Measurements from ENCODE around the gene VPS13D. TPM values are rescaled to one million over a fixed set of nuclear protein-coding genes. Genes with fewer than 3 reads are reported as not detected.

VPS13D gene
- polyA plus RNA-seq, 3 donors: 3.6 to 20.2 (median 5.1) TPM

DNA sequence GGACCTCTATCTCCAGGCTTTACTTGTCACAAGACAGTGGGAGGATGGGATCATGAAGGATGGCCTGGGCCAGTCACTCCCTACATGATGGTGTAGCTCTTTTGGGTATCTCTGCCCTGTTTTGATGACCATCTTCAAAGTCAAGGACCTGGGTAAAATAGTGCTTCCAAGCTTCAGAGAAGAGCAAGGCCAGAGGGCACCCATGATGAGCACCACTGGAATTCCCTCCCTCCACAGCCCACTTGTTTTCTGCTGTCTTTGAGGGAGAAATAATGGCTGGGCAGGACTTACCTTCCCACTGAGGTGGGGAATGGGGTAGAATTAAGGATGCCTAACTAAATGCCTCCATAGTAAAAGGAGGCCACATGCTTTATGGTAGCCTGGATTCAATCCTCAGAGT, 222.4 kb downstream of the VPS13D start:
- Mint-ChIP-seq H3K4me1 (peaks cover 11% of the 10 kb centered on the region), H3K36me3 (peaks cover 50 to 55% of the 10 kb centered on the region in 2 donors), H3K27ac (no peak overlapping the region)

DNA sequence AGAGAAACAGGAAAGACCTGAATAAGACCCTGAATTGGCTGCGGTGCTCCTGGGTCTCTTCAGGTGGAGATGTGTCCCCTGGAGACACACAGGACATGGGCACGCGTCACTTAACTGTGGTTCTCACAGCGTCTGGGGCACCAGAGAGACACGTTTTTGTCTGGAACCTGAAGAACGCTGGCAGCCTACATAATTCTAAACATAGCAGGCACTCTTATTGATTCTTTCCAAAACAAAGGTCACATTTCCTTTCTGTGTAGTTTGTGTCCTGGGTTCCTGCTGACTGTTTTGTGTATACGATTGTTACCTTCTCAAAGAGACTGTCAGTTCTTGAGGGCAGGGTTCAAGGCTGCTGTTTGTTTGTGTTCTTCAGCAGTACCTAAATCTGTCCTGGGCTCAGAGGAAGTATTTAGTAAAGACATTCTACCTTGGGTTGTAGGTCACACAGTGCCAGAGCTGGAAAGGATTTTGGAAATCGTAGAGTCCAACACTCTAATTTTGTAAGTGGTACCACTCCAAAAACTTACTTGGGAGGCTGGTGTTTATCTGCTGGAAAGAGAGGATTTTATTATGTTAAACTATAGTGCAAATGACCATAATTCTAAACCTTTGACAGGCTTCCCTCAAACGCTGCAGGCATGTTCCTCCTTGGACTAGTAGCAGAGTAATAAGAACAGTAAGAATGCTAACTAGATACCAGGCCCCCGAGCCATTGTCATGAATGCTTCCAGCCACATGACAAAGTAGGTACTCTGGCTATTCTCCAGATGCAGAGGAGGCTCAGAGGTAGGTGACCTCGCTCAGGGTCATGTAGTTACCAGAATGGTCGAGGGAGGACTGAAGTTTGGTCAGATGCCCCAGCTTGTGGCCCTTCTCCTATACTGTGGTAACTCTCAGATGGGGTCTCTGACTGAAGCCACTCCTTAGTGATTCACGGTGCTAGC, 223.8 kb downstream of the VPS13D start:
- no peak overlapping the region for H3K27ac ChIP-seq (ENCODE audit: low read depth in 1 of 2, low read length in 2 of 2)
- H3K4me3 Mint-ChIP-seq: no peak overlapping the region
- H3K9me3 Mint-ChIP-seq: no peaks in the 10 kb centered on the region

More for the DNA sequence above, 222.4 kb downstream of the VPS13D start:
- no peak for DNase-seq
- Mint-ChIP-seq H3K27me3 (ENCODE audit: low read depth in 3 of 3) (peaks cover 0 to 4% (median 0%) of the 10 kb centered on the region in 3 donors), H3K4me3 (no peak overlapping the region), H3K9me3 (no peaks in the 10 kb centered on the region)
- TF ChIP-seq, protein P1, sequence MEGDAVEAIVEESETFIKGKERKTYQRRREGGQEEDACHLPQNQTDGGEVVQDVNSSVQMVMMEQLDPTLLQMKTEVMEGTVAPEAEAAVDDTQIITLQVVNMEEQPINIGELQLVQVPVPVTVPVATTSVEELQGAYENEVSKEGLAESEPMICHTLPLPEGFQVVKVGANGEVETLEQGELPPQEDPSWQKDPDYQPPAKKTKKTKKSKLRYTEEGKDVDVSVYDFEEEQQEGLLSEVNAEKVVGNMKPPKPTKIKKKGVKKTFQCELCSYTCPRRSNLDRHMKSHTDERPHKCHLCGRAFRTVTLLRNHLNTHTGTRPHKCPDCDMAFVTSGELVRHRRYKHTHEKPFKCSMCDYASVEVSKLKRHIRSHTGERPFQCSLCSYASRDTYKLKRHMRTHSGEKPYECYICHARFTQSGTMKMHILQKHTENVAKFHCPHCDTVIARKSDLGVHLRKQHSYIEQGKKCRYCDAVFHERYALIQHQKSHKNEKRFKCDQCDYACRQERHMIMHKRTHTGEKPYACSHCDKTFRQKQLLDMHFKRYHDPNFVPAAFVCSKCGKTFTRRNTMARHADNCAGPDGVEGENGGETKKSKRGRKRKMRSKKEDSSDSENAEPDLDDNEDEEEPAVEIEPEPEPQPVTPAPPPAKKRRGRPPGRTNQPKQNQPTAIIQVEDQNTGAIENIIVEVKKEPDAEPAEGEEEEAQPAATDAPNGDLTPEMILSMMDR (IDR thresholded peaks at IDR 0.05): no peak
- Histone ChIP-seq H3K79me2 (ENCODE audit: insufficient read depth, low read length) (no peaks in the 10 kb centered on the region), H3K9ac (ENCODE audit: insufficient read depth, low read length, poor library complexity, severe bottlenecking) (no peak overlapping the region), H3K36me3 (replicated peaks in 1 of 2; ENCODE audit: control insufficient read depth in 1 of 2, insufficient read depth in 2 of 2, low read length in 2 of 2) (peaks cover 17 to 87% of the 10 kb centered on the region in 2 donors), H4K20me1 (ENCODE audit: insufficient read depth, low read length) (peaks cover 6% of the 10 kb centered on the region), H3K4me3 (replicated peaks in 1 of 3; ENCODE audit: low read depth in 2 of 3, low read length in 3 of 3) (no peak overlapping the region), H3K4me1 (ENCODE audit: control insufficient read depth in 1 of 2, insufficient read depth in 2 of 2, low read length in 2 of 2) (no peaks in the 10 kb centered on the region), H2AFZ (ENCODE audit: insufficient read depth, low read depth, low read length, poor library complexity, severe bottlenecking) (no peak overlapping the region), H3K27me3 (ENCODE audit: control insufficient read depth in 2 of 2, insufficient read depth in 2 of 2, low read length in 2 of 2) (no peaks in the 10 kb centered on the region), H3K4me2 (replicated peaks; ENCODE audit: extremely low read depth, low read length, poor library complexity, severe bottlenecking) (no peak overlapping the region), H3K9me3 (replicated peaks in 1 of 2; ENCODE audit: control insufficient read depth in 1 of 2, insufficient read depth in 1 of 2, low read length in 2 of 2) (no peaks in the 10 kb centered on the region), H3K27ac (ENCODE audit: low read depth in 1 of 2, low read length in 2 of 2) (no peak overlapping the region)
- intact Hi-C loops (cut with micrococcal nuclease): no loop called here

More for the DNA sequence above, 223.8 kb downstream of the VPS13D start:
- Histone ChIP-seq H3K36me3 (replicated peaks in 1 of 2; ENCODE audit: control insufficient read depth in 1 of 2, insufficient read depth in 2 of 2, low read length in 2 of 2) (peaks cover 26 to 90% of the 10 kb centered on the region in 2 donors), H3K9ac (ENCODE audit: insufficient read depth, low read length, poor library complexity, severe bottlenecking) (no peak overlapping the region), H3K9me3 (replicated peaks in 1 of 2; ENCODE audit: control insufficient read depth in 1 of 2, insufficient read depth in 1 of 2, low read length in 2 of 2) (no peaks in the 10 kb centered on the region), H3K4me2 (replicated peaks; ENCODE audit: extremely low read depth, low read length, poor library complexity, severe bottlenecking) (no peak overlapping the region), H3K4me1 (ENCODE audit: control insufficient read depth in 1 of 2, insufficient read depth in 2 of 2, low read length in 2 of 2) (no peaks in the 10 kb centered on the region), H3K27me3 (ENCODE audit: control insufficient read depth in 2 of 2, insufficient read depth in 2 of 2, low read length in 2 of 2) (no peaks in the 10 kb centered on the region), H3K4me3 (replicated peaks in 1 of 3; ENCODE audit: low read depth in 2 of 3, low read length in 3 of 3) (no peak overlapping the region), H4K20me1 (ENCODE audit: insufficient read depth, low read length) (peaks cover 6% of the 10 kb centered on the region), H2AFZ (ENCODE audit: insufficient read depth, low read depth, low read length, poor library complexity, severe bottlenecking) (no peak overlapping the region), H3K79me2 (ENCODE audit: insufficient read depth, low read length) (no peaks in the 10 kb centered on the region)
- intact Hi-C loops (cut with micrococcal nuclease): no loop called here
- DNase-seq: no peak
- no peak overlapping the region for H3K27ac Mint-ChIP-seq
- peaks cover 0 to 4% (median 0%) of the 10 kb centered on the region in 3 donors for H3K27me3 Mint-ChIP-seq (ENCODE audit: low read depth in 3 of 3)
- H3K36me3 Mint-ChIP-seq: peaks cover 64 to 66% of the 10 kb centered on the region in 2 donors
- WGBS (ENCODE audit: insufficient coverage): 100% methylated on average over 6 of the region's 13 CpGs
- TF ChIP-seq, protein P1 (IDR thresholded peaks at IDR 0.05): no peak
- H3K4me1 Mint-ChIP-seq: peaks cover 10% of the 10 kb centered on the region

All from CD14-positive monocyte (primary cell).